ENCODE measurements around the gene YAP1.

Gene YAP1

DNA sequence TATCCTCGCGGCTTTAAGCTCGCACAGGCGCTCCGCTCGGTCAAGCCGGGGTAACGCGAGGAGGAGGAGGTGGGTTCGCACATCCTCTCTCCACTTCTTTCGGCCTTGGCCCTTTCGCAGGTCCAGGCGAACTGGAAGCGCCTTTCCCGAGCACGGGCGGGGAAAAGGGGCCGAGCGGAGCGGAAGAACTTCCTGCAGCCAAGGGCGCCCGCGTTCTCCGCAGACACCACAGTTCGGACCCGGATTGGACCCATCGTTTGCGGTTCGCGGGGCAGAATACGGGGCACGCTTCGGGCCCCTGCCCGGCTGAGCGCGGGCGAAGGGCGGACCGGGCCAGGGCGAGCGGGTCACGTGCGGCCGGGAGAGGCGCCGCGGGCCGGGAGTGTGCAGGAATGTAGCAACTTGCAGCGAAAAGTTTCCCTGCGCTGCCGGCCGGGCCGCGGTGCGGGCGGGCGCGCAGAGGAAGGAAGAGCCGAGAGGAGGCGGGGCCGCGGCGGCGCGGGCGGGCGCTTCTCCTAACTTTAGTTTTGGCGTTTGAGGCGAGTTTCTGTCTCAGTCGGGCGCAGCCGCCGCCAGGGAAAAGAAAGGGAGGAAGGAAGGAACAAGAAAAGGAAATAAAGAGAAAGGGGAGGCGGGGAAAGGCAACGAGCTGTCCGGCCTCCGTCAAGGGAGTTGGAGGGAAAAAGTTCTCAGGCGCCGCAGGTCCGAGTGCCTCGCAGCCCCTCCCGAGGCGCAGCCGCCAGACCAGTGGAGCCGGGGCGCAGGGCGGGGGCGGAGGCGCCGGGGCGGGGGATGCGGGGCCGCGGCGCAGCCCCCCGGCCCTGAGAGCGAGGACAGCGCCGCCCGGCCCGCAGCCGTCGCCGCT is at the start of gene YAP1:
YAP1 (plus strand) TSS at position 552 of the 865 bp plus-strand sequence. CDS start 402 bp downstream, outside the sequence.
- TF ChIP-seq, protein P1, sequence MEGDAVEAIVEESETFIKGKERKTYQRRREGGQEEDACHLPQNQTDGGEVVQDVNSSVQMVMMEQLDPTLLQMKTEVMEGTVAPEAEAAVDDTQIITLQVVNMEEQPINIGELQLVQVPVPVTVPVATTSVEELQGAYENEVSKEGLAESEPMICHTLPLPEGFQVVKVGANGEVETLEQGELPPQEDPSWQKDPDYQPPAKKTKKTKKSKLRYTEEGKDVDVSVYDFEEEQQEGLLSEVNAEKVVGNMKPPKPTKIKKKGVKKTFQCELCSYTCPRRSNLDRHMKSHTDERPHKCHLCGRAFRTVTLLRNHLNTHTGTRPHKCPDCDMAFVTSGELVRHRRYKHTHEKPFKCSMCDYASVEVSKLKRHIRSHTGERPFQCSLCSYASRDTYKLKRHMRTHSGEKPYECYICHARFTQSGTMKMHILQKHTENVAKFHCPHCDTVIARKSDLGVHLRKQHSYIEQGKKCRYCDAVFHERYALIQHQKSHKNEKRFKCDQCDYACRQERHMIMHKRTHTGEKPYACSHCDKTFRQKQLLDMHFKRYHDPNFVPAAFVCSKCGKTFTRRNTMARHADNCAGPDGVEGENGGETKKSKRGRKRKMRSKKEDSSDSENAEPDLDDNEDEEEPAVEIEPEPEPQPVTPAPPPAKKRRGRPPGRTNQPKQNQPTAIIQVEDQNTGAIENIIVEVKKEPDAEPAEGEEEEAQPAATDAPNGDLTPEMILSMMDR (IDR thresholded peaks at IDR 0.05; ENCODE audit: control insufficient read depth, extremely low read depth, insufficient read depth), result no peak
- peak; percentile 78 for DNase-seq (ENCODE audit: low read depth)
- H3K4me3 ChIP-seq (ENCODE audit: low read depth, low read length), result peak within 1 kb of the TSS; percentile 83

DNA sequence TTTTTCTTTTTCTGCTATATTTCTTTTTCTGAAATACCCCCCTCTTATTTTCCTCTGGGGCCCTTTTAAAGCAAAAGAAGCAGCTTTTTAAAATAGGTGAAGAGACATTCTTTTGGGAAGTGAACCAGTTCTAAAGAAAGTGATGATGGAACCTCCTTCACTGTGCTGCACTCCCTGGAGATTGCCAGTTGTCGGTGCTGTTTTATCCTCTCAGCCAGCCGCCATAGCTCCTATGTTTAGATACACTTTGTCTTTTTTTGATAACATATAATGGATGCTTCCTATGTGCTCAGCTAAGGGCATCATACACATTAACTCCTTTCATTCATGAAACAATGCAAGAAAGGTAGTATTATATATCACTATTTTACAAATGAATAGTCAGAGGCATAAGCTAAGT is 49.0 kb upstream of the YAP1 start:
- DNase-seq (ENCODE audit: low read depth), result no peak
- no peak overlapping the region for H3K4me3 ChIP-seq (ENCODE audit: low read depth, low read length)
- TF ChIP-seq, protein P1 (IDR thresholded peaks at IDR 0.05; ENCODE audit: control insufficient read depth, extremely low read depth, insufficient read depth), result peak; percentile 33

DNA sequence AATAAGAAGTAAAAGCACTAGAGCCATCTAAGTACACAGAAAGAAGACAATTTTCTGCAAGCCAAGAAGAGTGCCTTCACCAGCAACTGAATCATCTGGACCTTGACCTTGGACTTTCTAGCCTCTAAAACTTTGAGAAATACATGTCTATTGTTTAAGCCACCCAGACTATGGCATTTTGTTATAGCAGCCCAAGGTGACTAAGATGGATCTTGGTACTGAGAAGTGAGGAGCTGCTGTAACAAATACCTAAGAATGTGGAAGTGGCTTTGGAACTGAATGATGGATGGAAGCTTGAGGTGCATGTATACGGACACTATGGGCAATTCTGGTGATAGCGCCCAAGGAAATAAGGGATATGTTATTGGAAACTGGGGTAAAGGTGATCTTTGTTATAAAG is 48.1 kb upstream of the YAP1 start:
- TF ChIP-seq, protein P1 (IDR thresholded peaks at IDR 0.05; ENCODE audit: control insufficient read depth, extremely low read depth, insufficient read depth), result no peak
- no peak overlapping the region for H3K4me3 ChIP-seq (ENCODE audit: low read depth, low read length)
- DNase-seq (ENCODE audit: low read depth), result no peak

DNA sequence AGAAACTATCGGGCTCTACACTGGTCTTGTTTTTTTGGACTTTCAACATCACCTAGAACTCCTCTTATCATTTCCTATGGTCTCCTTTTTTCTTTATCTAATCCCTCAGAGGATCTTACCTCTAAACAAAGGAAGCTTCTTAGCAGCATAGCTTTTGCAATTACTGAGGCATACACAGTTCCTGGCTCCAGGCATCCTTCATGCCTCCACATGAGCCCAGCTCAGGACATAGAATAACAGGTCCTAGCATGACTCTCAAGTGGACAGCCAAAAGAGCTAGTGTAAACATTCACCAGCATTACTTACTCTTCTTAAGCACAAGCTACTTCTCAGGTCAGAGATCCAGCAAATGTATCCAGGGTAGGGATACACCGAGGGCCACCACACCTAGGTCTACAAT is 45.9 kb upstream of the YAP1 start:
- no peak for DNase-seq (ENCODE audit: low read depth)
- TF ChIP-seq, protein P1 (IDR thresholded peaks at IDR 0.05; ENCODE audit: control insufficient read depth, extremely low read depth, insufficient read depth), result no peak
- no peak overlapping the region for H3K4me3 ChIP-seq (ENCODE audit: low read depth, low read length)

DNA sequence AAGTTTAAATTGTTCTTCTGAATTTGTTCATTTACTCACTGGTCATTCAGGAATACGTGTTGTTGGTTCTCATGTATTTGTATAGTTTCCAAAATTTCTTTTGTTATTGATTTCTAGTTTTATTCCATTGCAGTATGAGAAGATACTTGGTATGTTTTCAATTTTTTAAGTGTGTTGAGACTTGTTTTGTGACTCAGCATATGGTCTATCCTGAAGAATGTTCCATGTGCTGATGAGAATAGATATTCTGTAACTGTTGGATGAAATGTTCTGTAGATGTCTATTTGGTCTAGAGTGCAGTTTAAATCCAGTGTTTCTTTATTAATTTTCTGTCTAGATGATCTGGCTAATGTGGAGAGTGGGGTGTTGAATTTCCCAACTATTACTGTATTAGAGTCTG is 39.5 kb upstream of the YAP1 start:
- DNase-seq (ENCODE audit: low read depth), result no peak
- TF ChIP-seq, protein P1 (IDR thresholded peaks at IDR 0.05; ENCODE audit: control insufficient read depth, extremely low read depth, insufficient read depth), result no peak

DNA sequence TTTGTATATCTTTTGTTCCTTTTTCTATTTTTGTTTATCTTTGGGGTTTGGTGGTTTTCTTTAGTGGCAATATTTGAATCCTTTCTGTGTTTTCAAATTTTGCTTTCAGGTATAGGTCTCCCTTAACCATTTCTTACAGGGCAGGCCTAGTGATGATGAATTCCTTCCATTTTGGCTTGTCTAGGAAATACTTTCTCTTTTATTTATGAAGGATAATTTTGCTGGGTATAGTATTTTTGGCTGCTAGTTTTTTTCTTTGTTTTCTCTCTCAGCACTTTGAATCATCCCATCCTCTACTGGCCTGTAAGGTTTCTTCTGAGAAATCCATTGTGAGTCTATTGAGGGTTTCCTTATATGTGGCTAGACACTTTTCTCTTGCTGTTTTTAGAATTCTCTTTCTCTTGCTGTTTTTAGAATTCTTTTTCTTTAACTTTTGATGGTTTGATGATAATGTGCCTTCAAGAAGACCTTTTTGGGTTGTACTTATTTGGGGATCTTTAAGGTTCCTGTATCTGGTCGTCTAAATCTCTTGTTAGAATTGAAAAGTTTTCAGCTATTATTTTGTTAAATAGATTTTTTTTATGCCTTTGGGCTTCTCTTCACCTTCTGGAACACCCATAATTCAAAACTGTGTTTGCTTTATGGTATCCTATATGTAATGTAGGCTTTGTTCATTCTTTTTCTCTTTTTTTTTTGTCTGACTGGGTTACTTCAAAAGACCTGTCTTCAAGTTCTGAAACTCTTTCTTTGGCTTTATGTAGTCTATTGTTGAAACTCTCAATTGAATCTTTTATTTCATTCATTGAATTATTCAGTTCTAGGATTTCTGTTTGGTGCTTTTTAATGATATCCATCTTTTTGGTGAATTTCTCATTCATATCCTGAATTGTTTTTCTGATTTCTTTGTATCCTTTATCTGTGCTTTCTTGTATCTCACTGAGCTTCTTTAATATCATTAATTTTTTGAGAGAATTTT is 38.5 kb upstream of the YAP1 start:
- TF ChIP-seq, protein P1 (IDR thresholded peaks at IDR 0.05; ENCODE audit: control insufficient read depth, extremely low read depth, insufficient read depth), result no peak
- no peak overlapping the region for H3K4me3 ChIP-seq (ENCODE audit: low read depth, low read length)
- no peak for DNase-seq (ENCODE audit: low read depth)

More for the DNA sequence above, 39.5 kb upstream of the YAP1 start:
- no peak overlapping the region for H3K4me3 ChIP-seq (ENCODE audit: low read depth, low read length)

Data from LNCaP clone FGC (cell line).